Raji (cell line): Measurements from ENCODE around the gene BCAS4.

ENCODE experiments used
- POLR2A ChIP-seq: IDR thresholded peaks from 2 replicates; pipeline ENCODE4 v1.6.1; 2011; ENCODE audit warnings: low read depth, low read length, control low read depth; ENCODE audit not compliant: insufficient read depth

BCAS4 gene

GRCh38 chr20:50924261-50924920, 129.5 kb downstream of the BCAS4 start:
- TF ChIP-seq POLR2A, result no peak

GRCh38 chr20:50926530-50926929, 131.7 kb downstream of the BCAS4 start:
- TF ChIP-seq POLR2A, result no peak
